ENCODE data around the gene DLD. TPM values are rescaled to one million over a fixed set of nuclear protein-coding genes. Genes with fewer than 3 reads are reported as not detected.

DLD gene
- total and polyA plus RNA-seq, 2 experiments from 2014 or later: 38.1 to 76.2 TPM

DNA sequence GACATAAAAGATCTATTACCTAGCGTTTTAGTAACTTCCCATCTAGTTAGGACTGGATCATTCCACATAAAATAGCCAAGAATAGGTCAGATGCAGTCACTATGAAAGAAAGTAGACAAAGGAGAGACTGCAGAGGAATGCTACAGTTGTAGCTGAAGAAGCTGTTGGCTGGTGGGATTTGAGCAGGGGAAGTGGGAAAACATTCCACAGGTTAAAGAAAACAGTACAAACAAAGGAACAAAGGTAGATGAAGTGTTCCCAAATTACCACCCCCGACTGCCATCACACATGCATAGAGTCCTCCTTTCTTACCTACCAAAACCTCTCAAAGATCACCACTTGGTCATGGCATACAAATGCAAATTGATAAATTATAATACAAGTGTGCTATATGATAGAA, 41.8 kb downstream of the DLD start:
- Mint-ChIP-seq H3K27ac (peak overlapping the region; percentile 73; the same call in 1 of the 2 replicates), H3K36me3 (ENCODE audit: low read depth) (peaks cover 33% of the 10 kb centered on the region), H3K27me3 (ENCODE audit: insufficient read depth, low read depth, poor library complexity) (peaks cover 12% of the 10 kb centered on the region), H3K4me1 (peaks cover 62% of the 10 kb centered on the region), H3K4me3 (peak overlapping the region; percentile 47), H3K9me3 (no peaks in the 10 kb centered on the region)
- TF ChIP-seq NANOG (IDR thresholded peaks at IDR 0.05; ENCODE audit: borderline replicate concordance): peak; percentile 95
- no peak for TF ChIP-seq ZNF114 (CRISPR knock-in tag; IDR thresholded peaks at IDR 0.05)
- no peaks in the 10 kb centered on the region for H4K20me1 ChIP-seq (replicated peaks; ENCODE audit: insufficient read depth)
- DNase-seq (ENCODE audit: low spot score): peak; percentile 88
- peak; percentile 86 for ATAC-seq
- peak overlapping the region; percentile 91 for H3K27ac ChIP-seq (ENCODE audit: low read depth)
- no peaks in the 10 kb centered on the region for H3K27me3 ChIP-seq (ENCODE audit: insufficient read depth)
- peak overlapping the region; percentile 36 for H3K4me2 ChIP-seq
- H2AFZ ChIP-seq: no peak overlapping the region
- H3K9me2 ChIP-seq (ENCODE audit: insufficient read depth): no peaks in the 10 kb centered on the region
- H3K4me3 ChIP-seq: peak overlapping the region; percentile 16
- no peaks in the 10 kb centered on the region; the same call in 1 of the 2 replicates for H3K36me3 ChIP-seq (ENCODE audit: insufficient read depth)
- no peaks in the 10 kb centered on the region for H3K79me2 ChIP-seq (replicated peaks; ENCODE audit: insufficient read depth)
- H3K4me1 ChIP-seq (ENCODE audit: insufficient read depth): peaks cover 53% of the 10 kb centered on the region
- no peaks in the 10 kb centered on the region; the same call in 1 of the 2 replicates for H3F3A ChIP-seq (replicated peaks; ENCODE audit: low read depth)

DNA sequence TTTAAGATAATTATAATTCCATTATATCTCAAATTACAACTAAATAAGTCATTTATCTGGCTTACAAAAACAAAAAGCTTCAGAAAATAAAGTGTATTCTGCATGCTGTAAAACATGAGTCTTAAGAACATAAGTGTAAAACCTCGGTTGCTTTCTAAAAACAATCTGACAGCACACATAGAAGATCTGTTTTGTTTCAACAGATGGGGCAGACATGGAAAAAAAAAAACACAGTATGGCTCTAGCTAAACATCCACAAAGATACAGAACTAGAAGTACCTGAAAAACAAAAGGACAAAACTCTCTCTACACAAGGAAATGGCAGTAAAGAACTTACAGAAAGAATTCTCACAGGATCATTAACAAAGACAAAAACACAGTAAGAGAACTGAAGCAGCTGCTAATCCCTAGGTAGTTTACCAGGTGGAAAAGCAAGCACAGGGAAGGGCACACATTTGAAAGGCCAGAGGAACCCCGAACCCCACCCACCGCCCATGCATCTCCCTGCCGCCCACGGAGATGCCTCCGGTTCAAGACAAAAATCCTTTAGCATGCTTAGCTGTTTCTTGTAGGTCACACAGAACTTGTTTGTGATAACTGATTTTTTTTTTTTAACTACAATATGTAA, 42.5 kb downstream of the DLD start:
- H3K27me3 Mint-ChIP-seq (ENCODE audit: insufficient read depth, low read depth, poor library complexity): peaks cover 12% of the 10 kb centered on the region
- Histone ChIP-seq H3K4me1 (ENCODE audit: insufficient read depth) (peaks cover 53% of the 10 kb centered on the region), H3K36me3 (ENCODE audit: insufficient read depth) (no peaks in the 10 kb centered on the region; the same call in 1 of the 2 replicates), H3K4me2 (peak overlapping the region; percentile 56), H2AFZ (no peak overlapping the region), H3F3A (replicated peaks; ENCODE audit: low read depth) (no peaks in the 10 kb centered on the region; the same call in 1 of the 2 replicates), H3K79me2 (replicated peaks; ENCODE audit: insufficient read depth) (no peaks in the 10 kb centered on the region), H3K9me2 (ENCODE audit: insufficient read depth) (no peaks in the 10 kb centered on the region), H3K4me3 (no peak overlapping the region), H4K20me1 (replicated peaks; ENCODE audit: insufficient read depth) (no peaks in the 10 kb centered on the region), H3K27ac (ENCODE audit: low read depth) (peak overlapping the region; percentile 91), H3K27me3 (ENCODE audit: insufficient read depth) (no peaks in the 10 kb centered on the region)
- H3K27ac Mint-ChIP-seq: peak overlapping the region; percentile 20; the same call in 1 of the 2 replicates
- H3K9me3 Mint-ChIP-seq: no peaks in the 10 kb centered on the region
- H3K36me3 Mint-ChIP-seq (ENCODE audit: low read depth): peaks cover 31% of the 10 kb centered on the region
- TF ChIP-seq, protein P1, sequence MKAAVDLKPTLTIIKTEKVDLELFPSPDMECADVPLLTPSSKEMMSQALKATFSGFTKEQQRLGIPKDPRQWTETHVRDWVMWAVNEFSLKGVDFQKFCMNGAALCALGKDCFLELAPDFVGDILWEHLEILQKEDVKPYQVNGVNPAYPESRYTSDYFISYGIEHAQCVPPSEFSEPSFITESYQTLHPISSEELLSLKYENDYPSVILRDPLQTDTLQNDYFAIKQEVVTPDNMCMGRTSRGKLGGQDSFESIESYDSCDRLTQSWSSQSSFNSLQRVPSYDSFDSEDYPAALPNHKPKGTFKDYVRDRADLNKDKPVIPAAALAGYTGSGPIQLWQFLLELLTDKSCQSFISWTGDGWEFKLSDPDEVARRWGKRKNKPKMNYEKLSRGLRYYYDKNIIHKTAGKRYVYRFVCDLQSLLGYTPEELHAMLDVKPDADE (IDR thresholded peaks at IDR 0.05): no peak
- peak; percentile 65 for TF ChIP-seq NANOG (IDR thresholded peaks at IDR 0.05; ENCODE audit: borderline replicate concordance)
- peaks cover 65% of the 10 kb centered on the region for H3K4me1 Mint-ChIP-seq
- ATAC-seq: peak; percentile 72
- H3K4me3 Mint-ChIP-seq: peak overlapping the region; percentile 28; the same call in 2 of the 3 replicates
- DNase-seq (ENCODE audit: low spot score): peak; percentile 73

DNA sequence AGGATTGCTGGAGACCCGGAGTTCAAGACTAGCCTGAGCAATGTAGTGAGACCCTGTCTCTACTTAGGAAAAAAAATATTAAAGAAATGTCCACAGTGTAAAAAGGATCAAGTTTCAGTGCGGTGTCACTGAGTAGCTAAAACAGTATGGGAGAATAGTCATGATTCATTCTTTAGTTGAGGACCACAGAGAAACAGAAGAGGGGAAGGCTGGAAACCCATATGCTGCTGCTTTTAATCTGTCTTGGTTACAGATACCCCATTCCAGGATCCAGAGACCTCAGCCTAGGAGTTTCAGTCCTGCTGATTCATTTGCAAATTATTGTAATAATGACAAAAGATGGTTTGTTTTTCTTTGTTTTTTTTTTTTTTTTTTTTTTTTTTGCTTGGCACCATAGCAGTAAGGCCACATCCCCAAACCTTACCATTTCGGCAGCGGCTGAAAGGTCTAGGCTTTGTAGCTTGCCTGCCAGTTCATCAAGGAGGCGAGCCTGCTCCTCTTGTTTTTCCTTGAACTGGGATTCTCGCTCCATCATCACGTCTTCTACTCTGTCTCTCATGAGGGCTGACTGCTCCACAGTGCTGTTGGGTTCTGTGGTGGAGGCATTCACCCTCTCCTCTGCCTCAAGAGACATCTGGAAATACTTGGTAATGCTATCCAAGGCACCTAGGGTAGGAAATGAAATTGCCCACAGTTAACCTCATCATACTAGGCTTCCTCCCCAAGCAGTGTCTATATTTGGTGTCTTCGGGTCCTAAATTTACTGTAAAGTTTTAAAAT, 44.2 kb downstream of the DLD start:
- ATAC-seq (peak; percentile 5), DNase-seq (ENCODE audit: low spot score) (peak; percentile 28)
- Histone ChIP-seq H3K4me2 (peak overlapping the region; percentile 56), H3K4me1 (ENCODE audit: insufficient read depth) (peaks cover 58% of the 10 kb centered on the region), H4K20me1 (replicated peaks; ENCODE audit: insufficient read depth) (no peaks in the 10 kb centered on the region), H3K79me2 (replicated peaks; ENCODE audit: insufficient read depth) (no peaks in the 10 kb centered on the region), H2AFZ (no peak overlapping the region), H3K36me3 (ENCODE audit: insufficient read depth) (no peaks in the 10 kb centered on the region; the same call in 1 of the 2 replicates), H3K9me2 (ENCODE audit: insufficient read depth) (no peaks in the 10 kb centered on the region), H3K27me3 (ENCODE audit: insufficient read depth) (no peaks in the 10 kb centered on the region), H3K27ac (ENCODE audit: low read depth) (peak overlapping the region; percentile 56; the same call in 1 of the 2 replicates), H3K4me3 (no peak overlapping the region; the same call in 1 of the 2 replicates), H3F3A (replicated peaks; ENCODE audit: low read depth) (no peaks in the 10 kb centered on the region; the same call in 1 of the 2 replicates)
- peaks cover 61% of the 10 kb centered on the region for H3K4me1 Mint-ChIP-seq
- no peak overlapping the region for H3K4me3 Mint-ChIP-seq
- peaks cover 15% of the 10 kb centered on the region for H3K36me3 Mint-ChIP-seq (ENCODE audit: low read depth)
- H3K27me3 Mint-ChIP-seq (ENCODE audit: insufficient read depth, low read depth, poor library complexity): peaks cover 12% of the 10 kb centered on the region
- H3K27ac Mint-ChIP-seq: no peak overlapping the region
- no peaks in the 10 kb centered on the region for H3K9me3 Mint-ChIP-seq
- TF ChIP-seq ZNF331 (CRISPR knock-in tag; IDR thresholded peaks at IDR 0.05; ENCODE audit: low read depth): no peak
- TF ChIP-seq POLR2AphosphoS5 (IDR thresholded peaks at IDR 0.05; ENCODE audit: low read depth): no peak
- TF ChIP-seq ZNF114 (CRISPR knock-in tag; IDR thresholded peaks at IDR 0.05): no peak
- no peak for TF ChIP-seq STAT1 (IDR thresholded peaks at IDR 0.05; ENCODE audit: unreplicated experiment)
- TF ChIP-seq, protein P2, sequence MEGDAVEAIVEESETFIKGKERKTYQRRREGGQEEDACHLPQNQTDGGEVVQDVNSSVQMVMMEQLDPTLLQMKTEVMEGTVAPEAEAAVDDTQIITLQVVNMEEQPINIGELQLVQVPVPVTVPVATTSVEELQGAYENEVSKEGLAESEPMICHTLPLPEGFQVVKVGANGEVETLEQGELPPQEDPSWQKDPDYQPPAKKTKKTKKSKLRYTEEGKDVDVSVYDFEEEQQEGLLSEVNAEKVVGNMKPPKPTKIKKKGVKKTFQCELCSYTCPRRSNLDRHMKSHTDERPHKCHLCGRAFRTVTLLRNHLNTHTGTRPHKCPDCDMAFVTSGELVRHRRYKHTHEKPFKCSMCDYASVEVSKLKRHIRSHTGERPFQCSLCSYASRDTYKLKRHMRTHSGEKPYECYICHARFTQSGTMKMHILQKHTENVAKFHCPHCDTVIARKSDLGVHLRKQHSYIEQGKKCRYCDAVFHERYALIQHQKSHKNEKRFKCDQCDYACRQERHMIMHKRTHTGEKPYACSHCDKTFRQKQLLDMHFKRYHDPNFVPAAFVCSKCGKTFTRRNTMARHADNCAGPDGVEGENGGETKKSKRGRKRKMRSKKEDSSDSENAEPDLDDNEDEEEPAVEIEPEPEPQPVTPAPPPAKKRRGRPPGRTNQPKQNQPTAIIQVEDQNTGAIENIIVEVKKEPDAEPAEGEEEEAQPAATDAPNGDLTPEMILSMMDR (conservative IDR thresholded peaks at IDR 0.05; ENCODE audit: low read depth in 2 of 2): no peak
- TF ChIP-seq, protein P1 (IDR thresholded peaks at IDR 0.05): no peak
- TF ChIP-seq EZH2 (IDR thresholded peaks at IDR 0.05; ENCODE audit: low read depth, unreplicated experiment): no peak

Measured in GM23338 (cell line).